Measurements from ENCODE around the gene ZNF555.
"Not testable (repeated sequence)": the region's sequence is repeated elsewhere in the genome, so short reads cannot be mapped to it uniquely, and the experiment has no call there.

The ZNF555 gene

GRCh38 chr19:2902590-2903218 lies 61.4 kb downstream of the ZNF555 start:
- DNase-seq (ENCODE audit: low read depth), result no peak
- H3K4me3 ChIP-seq (ENCODE audit: low read length), result no peak overlapping the region

GRCh38 chr19:2903326-2903725 lies 62.1 kb downstream of the ZNF555 start:
- DNase-seq (ENCODE audit: low read depth); H3K4me3 ChIP-seq (ENCODE audit: low read length): not testable (repeated sequence)

More at GRCh38 chr19:2902590-2903218, 61.4 kb downstream of the ZNF555 start:
- TF ChIP-seq CTCF (conservative IDR thresholded peaks at IDR 0.05; ENCODE audit: low read depth, low read length), result no peak

- H3K4me3 ChIP-seq (ENCODE audit: low read length), result no peak overlapping the region
- no peak for DNase-seq (ENCODE audit: low read depth)
- no peak for TF ChIP-seq CTCF (conservative IDR thresholded peaks at IDR 0.05; ENCODE audit: low read depth, low read length)
Measured at GRCh38 chr19:2905918-2906519, 64.7 kb downstream of the ZNF555 start.

GRCh38 chr19:2906631-2907195 lies 65.4 kb downstream of the ZNF555 start:
- no peak overlapping the region for H3K4me3 ChIP-seq (ENCODE audit: low read length)
- no peak for TF ChIP-seq CTCF (conservative IDR thresholded peaks at IDR 0.05; ENCODE audit: low read depth, low read length)
- DNase-seq (ENCODE audit: low read depth), result no peak
